Endometrial microvascular endothelial cells (primary cell): ENCODE measurements around the gene CBARP. TPM values are rescaled to one million over a fixed set of nuclear protein-coding genes. Genes with fewer than 3 reads are reported as not detected.

ENCODE experiments used
- in situ Hi-C: cut with HindIII; loops from 2 replicates; pipeline ENCODE4 v1.10.0; 2017; ENCODE audit warnings: low sequenced_read_pairs, low pct_unique_long_range_greater_than_20kb; ENCODE audit errors: inconsistent ontology term
- total RNA-seq: library from RNA; depleted of rRNA; stranded (reverse); fragments of >200 nt; gene quantifications from one replicate; pipeline ENCODE4 v1.2.3, GENCODE V29; 2015; ENCODE audit errors: inconsistent ontology term

CBARP gene
- total RNA-seq, 1 donor from 2014 or later: 0.74 TPM

DNA sequence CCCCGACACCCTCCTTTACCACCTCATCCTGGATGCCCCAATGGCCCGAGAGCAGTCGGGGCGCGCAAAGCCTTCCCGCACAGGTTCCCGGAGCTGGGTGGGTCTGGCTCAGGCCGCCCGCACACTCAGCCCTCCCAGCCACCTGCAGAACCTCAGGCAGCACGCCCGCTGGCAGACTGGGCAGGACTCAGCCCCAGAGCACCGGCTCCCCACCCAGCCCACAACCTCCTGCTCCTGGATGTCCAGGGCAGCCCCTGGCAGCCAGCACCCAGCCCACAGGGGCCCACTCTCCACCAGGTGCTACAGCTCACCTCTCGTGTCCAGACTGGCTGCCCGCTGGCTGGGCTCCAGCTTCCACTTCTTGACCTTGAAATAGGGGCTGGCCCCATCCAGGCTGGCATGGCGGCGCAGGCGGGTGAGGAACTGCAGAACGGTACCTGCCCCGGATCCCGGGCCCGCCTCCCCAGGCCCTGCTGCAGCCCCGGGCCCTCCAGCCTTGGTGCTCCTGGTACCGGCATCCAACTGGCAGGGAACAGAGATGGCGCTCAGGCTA is 4.6 kb downstream of the CBARP start:
- in situ Hi-C loops: no loop called here

DNA sequence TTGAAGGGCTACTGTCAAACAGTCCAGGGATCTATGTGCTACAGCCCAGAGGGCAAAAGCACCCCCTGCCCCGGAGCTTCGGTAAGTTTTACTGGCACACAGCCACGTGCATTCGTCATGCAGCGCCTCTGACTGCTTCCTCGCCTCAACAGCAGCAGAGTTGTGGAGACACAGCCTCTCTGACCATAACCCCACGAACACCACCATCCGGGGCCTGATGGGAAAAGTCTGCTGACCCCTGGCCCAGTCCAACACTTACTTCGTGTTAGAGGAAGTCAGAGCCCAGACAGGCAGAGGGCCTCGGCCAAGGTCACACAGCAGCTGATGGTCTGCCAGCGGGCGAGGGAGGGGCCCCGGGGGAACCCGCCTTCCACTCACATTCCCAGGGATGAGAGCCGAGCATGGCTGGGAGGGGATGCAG is 5.1 kb downstream of the CBARP start:
- in situ Hi-C loops: no loop called here

DNA sequence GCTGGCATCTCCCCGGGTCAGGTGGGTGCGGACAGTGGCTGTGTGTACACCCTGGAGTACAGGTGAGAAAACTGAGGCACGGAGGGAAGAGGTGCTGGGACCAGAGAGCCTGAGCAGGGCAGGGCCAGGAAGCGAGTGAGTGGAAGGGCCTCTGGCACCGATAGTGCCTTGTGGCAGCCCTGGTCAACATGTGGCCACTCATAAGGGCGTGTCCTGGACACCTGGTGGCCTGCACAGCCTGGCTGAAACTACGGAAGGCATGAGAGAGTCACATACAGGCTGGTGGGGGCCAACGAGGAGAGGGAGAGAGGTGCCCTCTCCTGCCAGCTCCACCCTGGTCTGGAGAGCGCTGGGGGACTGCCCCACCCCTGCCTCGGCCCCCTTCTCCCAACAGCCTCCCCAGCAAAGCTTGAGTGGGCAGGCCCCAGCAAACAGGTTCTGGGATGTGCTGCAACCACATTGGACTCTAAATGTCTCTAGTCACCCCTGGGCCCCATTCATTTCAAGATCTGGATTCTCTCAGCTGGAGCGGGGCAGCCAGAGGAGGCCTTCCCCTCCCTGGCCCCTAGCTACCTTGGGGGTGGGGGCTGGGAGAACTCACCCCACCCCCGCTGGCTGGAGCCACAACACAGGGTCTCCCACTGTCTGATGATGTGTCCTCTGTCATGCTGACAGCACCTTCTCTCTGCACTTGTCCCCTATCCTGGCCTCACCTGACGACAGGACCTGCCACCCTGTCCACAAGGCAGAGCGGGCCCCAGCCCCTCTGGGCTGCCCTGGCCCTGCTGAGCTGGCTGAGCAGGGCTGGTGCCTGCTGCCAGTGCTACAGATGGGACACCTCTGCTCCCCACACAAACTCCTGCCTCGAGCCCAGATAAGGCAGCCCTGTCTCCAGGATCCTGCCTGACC is 5.8 kb downstream of the CBARP start:
- in situ Hi-C loops: no loop called here

- in situ Hi-C loops: no loop called here
These were observed 6.9 kb downstream of the CBARP start for GRCh38 chr19:1230783-1231489.

GRCh38 chr19:1229924-1230782 is 7.7 kb downstream of the CBARP start:
- in situ Hi-C loops: no loop called here

GRCh38 chr19:1229056-1229923 is 8.5 kb downstream of the CBARP start:
- in situ Hi-C loops: no loop called here

- in situ Hi-C loops: no loop called here
These were observed 9.4 kb downstream of the CBARP start for GRCh38 chr19:1228161-1228957.

DNA sequence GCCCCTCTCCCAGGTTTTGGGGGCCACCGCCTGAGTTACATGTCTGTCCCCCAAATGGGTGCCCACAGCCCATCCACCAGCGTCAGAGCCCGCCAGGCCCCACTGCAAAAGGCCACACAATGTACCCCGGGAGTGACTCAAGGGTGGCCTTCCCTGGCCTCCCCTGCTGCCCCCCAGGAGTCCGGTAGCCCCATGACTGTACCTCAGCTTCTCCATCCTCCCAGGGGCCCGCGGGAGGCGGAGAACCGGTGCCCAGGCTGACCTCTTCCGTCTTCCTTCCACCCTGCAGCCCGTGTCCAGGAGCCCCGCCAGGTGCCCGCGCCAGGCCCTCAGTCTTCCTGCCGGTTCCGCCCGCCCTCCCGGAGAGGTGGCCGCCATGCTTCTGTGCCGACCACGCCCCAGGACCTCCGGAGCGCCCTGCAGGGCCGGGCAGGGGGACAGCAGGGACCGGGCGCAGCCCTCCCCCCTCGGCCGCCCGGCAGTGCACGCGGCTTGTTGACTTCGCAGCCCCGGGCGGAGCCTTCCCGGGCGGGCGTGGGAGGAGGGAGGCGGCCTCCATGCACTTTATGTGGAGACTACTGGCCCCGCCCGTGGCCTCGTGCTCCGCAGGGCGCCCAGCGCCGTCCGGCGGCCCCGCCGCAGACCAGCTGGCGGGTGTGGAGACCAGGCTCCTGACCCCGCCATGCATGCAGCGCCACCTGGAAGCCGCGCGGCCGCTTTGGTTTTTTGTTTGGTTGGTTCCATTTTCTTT is 10.3 kb downstream of the CBARP start:
- in situ Hi-C loops: no loop called here

- in situ Hi-C loops: no loop called here
These were observed 11.1 kb downstream of the CBARP start for GRCh38 chr19:1226522-1227303.

GRCh38 chr19:1226227-1226518 is 11.6 kb downstream of the CBARP start:
- in situ Hi-C loops: no loop called here

- in situ Hi-C loops: no loop called here
These were observed 12.2 kb downstream of the CBARP start for GRCh38 chr19:1225440-1226226.

GRCh38 chr19:1224847-1225246 is 13.0 kb downstream of the CBARP start:
- in situ Hi-C loops: no loop called here

GRCh38 chr19:1224047-1224825 is 13.6 kb downstream of the CBARP start:
- in situ Hi-C loops: no loop called here

DNA sequence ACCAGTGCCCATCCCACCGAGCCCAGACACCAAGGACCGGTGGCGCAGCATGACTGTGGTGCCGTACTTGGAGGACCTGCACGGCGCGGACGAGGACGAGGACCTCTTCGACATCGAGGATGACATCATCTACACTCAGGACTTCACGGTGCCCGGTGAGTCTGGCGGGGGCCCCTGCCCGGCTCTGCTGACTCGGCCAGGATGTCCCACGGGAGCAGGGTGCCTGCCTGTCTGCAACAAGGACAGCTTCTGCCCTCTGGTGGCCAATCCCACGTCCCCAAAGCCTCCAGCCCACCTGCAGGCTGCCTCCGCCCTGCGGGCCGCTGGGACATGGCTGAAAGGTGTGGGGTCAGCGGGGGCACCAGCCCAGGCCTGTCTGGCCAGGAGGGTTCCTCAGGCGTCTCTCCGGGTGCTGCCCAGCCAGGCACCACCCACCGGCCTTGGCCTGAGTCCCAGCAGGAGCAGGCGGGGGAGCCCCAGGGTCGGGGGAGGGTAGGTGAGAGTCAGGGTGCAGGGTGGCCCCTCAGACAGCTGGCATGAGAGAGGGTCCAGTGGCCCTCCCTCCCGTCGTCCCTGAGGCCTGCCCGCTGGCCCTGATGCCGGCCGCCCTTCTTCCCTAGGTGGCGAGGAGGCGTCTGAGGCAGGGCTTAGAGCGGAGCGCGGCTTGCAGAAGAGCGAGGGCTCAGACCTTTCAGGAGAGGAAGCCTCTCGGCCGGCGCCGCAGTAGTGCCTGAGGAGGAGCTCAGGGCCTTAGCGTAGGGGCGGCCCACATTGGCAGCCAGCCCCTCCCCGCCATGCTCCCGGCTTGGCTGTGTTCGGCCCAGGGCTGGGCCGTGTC is 14.6 kb downstream of the CBARP start:
- in situ Hi-C loops: no loop called here
